Stomach smooth muscle (tissue), 2 donors: Measurements from ENCODE around the gene C6orf136.
A peak's percentile ranks its signal among the peaks of the same experiment; 100 is the strongest.

Experiments
- H3K27ac ChIP-seq: one replicate; pipeline ENCODE4 v1.7.0; 2013; ENCODE audit warnings: mild to moderate bottlenecking, low read length, inconsistent platforms
- H3K27me3 ChIP-seq, 2 donors: one replicate each; pipeline ENCODE4 v1.7.0; 2013; ENCODE audit warnings: low read length in 2 of 2; ENCODE audit not compliant: insufficient read depth in 2 of 2, control insufficient read depth in 1 of 2
- H3K36me3 ChIP-seq, 2 donors: one replicate each; pipeline ENCODE4 v1.7.0; 2013; ENCODE audit warnings: low read length in 2 of 2; ENCODE audit not compliant: control insufficient read depth in 2 of 2, insufficient read depth in 2 of 2
- H3K4me1 ChIP-seq: one replicate; pipeline ENCODE4 v1.7.0; 2013; ENCODE audit warnings: low read length; ENCODE audit not compliant: control insufficient read depth, insufficient read depth
- H3K4me3 ChIP-seq, 2 donors: one replicate each; pipeline ENCODE4 v1.7.0; 2013; ENCODE audit warnings: low read length in 2 of 2
- H3K9ac ChIP-seq, 2 donors: one replicate each; pipeline ENCODE4 v1.7.0; 2013; ENCODE audit warnings: low read length in 2 of 2, mild to moderate bottlenecking in 1 of 2
- H3K9me3 ChIP-seq, 2 donors: one replicate each; pipeline ENCODE4 v1.7.0; 2013; ENCODE audit warnings: low read length in 2 of 2; ENCODE audit not compliant: control insufficient read depth in 2 of 2
- donor health status: healthy.
- donor health status: Pancreatic carcinoma.

Gene C6orf136

GRCh38 chr6:30616811-30617564, 29.9 kb upstream of the C6orf136 start, which contains the start of gene PPP1R10:
Gene PPP1R10 (minus strand): TSS chr6:30617243. CDS start chr6:30609944, 7,299 bp downstream.
- Histone ChIP-seq H3K27ac (peak within 1 kb of the TSS; percentile 99), H3K4me1 (peaks cover 26% of the 10 kb centered on the region), H3K9ac (peak within 1 kb of the TSS; percentile 96 to 100), H3K27me3 (no peaks in the 10 kb centered on the region), H3K36me3 (peaks cover 19 to 23% of the 10 kb centered on the region in 2 donors), H3K9me3 (no peaks in the 10 kb centered on the region), H3K4me3 (peak within 1 kb of the TSS; percentile 78 to 94)

GRCh38 chr6:30617565-30618269, 29.2 kb upstream of the C6orf136 start, which contains the start of gene MRPS18B:
Gene MRPS18B (plus strand): TSS chr6:30617840. CDS start chr6:30617866, 26 bp downstream.
- Histone ChIP-seq H3K36me3 (peaks cover 23 to 26% of the 10 kb centered on the region in 2 donors), H3K27me3 (no peaks in the 10 kb centered on the region), H3K9ac (peak within 1 kb of the TSS; percentile 96 to 100), H3K9me3 (no peaks in the 10 kb centered on the region), H3K4me1 (peaks cover 24% of the 10 kb centered on the region), H3K27ac (peak within 1 kb of the TSS; percentile 99), H3K4me3 (peak within 1 kb of the TSS; percentile 78 to 94)

- peak overlapping the region; percentile 82 to 100 for H3K9ac ChIP-seq
- no peaks in the 10 kb centered on the region for H3K9me3 ChIP-seq
- H3K27me3 ChIP-seq: no peaks in the 10 kb centered on the region
- peak overlapping the region; percentile 99 for H3K27ac ChIP-seq
- peaks cover 19% of the 10 kb centered on the region for H3K4me1 ChIP-seq
- peaks cover 27 to 28% of the 10 kb centered on the region in 2 donors for H3K36me3 ChIP-seq
- H3K4me3 ChIP-seq: peak overlapping the region; percentile 78 to 94
These were observed 28.6 kb upstream of the C6orf136 start for GRCh38 chr6:30618270-30618797.

GRCh38 chr6:30619561-30619960, 27.4 kb upstream of the C6orf136 start:
- Histone ChIP-seq H3K4me3 (no peak overlapping the region), H3K4me1 (peaks cover 7% of the 10 kb centered on the region), H3K9ac (no peak overlapping the region), H3K27me3 (no peaks in the 10 kb centered on the region), H3K27ac (no peak overlapping the region), H3K9me3 (no peaks in the 10 kb centered on the region), H3K36me3 (peaks cover 32% of the 10 kb centered on the region in 2 donors)

DNA sequence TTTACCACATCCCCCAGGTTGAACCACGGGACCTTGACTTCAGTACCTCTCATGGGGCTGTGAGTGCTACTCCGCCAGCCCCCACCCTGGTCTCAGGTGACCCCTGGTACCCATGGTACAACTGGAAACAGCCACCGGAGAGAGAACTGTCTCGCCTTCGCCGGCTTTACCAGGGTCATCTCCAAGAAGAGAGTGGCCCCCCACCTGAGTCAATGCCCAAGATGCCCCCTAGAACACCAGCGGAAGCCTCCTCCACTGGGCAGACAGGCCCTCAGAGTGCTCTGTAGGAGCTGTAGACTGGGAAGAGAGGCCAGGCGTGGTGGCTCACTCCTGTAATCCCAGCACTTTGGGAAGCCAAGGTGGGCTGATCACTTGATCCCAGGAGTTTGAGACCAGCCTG, 21.4 kb upstream of the C6orf136 start:
- H3K27ac ChIP-seq: peak overlapping the region; percentile 97
- no peaks in the 10 kb centered on the region for H3K27me3 ChIP-seq
- H3K36me3 ChIP-seq: peaks cover 32 to 39% of the 10 kb centered on the region in 2 donors

GRCh38 chr6:30626484-30627366, 20.2 kb upstream of the C6orf136 start, which contains the start of gene ATAT1:
Gene ATAT1 (plus strand): TSS chr6:30626874.
- H3K4me3 ChIP-seq: peak within 1 kb of the TSS; percentile 74 to 88
- H3K27ac ChIP-seq: peak within 1 kb of the TSS; percentile 97
- H3K4me1 ChIP-seq: peaks cover 16% of the 10 kb centered on the region
- no peaks in the 10 kb centered on the region for H3K9me3 ChIP-seq
- peaks cover 30 to 35% of the 10 kb centered on the region in 2 donors for H3K36me3 ChIP-seq
- no peaks in the 10 kb centered on the region for H3K27me3 ChIP-seq
- peak within 1 kb of the TSS; percentile 93 to 97 for H3K9ac ChIP-seq

More for the DNA sequence above, 21.4 kb upstream of the C6orf136 start:
- no peak overlapping the region for H3K4me3 ChIP-seq
- no peak overlapping the region for H3K9ac ChIP-seq
- peaks cover 16% of the 10 kb centered on the region for H3K4me1 ChIP-seq
- no peaks in the 10 kb centered on the region for H3K9me3 ChIP-seq

- H3K27me3 ChIP-seq: no peaks in the 10 kb centered on the region
- H3K9ac ChIP-seq: no peak overlapping the region
- H3K27ac ChIP-seq: no peak overlapping the region
- H3K36me3 ChIP-seq: peaks cover 14 to 15% of the 10 kb centered on the region in 2 donors
- H3K4me3 ChIP-seq: no peak overlapping the region
- no peaks in the 10 kb centered on the region for H3K9me3 ChIP-seq
- no peaks in the 10 kb centered on the region for H3K4me1 ChIP-seq
These were observed 11.1 kb upstream of the C6orf136 start for GRCh38 chr6:30635834-30636233.

- peaks cover 15 to 18% of the 10 kb centered on the region in 2 donors for H3K36me3 ChIP-seq
- H3K27me3 ChIP-seq: no peaks in the 10 kb centered on the region
- no peak overlapping the region for H3K27ac ChIP-seq
- no peak overlapping the region for H3K9ac ChIP-seq
- no peak overlapping the region for H3K4me3 ChIP-seq
- no peaks in the 10 kb centered on the region for H3K9me3 ChIP-seq
- no peaks in the 10 kb centered on the region for H3K4me1 ChIP-seq
These were observed 6.5 kb upstream of the C6orf136 start for GRCh38 chr6:30640481-30640880.

DNA sequence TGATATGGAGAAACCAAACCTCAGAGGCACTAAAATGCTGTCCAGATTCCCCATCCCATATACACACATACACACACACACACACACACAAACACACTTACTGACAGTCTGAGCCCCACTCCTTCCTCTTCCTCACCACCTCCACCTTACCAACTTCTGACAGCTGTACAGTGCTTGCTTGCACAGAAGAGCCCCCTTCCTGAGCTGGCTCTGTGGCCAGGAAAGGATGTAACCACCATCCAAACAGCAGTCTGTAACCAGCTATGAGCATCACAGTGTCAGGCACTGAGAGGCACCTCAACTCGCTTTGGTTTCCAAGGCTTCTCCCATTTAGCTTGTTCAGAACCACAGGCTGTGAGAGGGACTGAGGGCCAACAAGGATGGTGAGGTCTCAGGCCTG, 5.9 kb upstream of the C6orf136 start:
- no peaks in the 10 kb centered on the region for H3K4me1 ChIP-seq
- H3K27ac ChIP-seq: no peak overlapping the region
- no peak overlapping the region for H3K4me3 ChIP-seq
- no peaks in the 10 kb centered on the region for H3K9me3 ChIP-seq
- no peaks in the 10 kb centered on the region for H3K27me3 ChIP-seq
- no peak overlapping the region for H3K9ac ChIP-seq
- H3K36me3 ChIP-seq: peaks cover 15 to 18% of the 10 kb centered on the region in 2 donors

DNA sequence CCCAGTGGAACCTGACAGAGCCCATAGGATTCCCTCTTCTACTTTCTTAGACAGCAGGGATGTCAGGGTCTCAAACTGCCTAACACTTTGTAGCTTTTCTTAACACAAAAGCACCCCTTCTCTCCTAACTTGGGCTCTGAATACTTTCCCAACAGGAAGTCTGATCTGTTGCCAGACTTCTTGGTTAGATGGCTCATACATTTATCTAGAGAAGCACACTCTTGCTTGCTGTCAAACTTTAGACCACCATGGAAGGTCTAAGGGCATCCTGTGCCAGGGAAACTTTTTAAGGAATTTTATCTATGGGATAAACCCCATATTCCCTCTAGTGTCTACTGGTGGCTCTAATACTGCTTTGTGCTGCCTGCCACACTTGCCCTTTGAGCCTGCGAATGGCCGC, 3.3 kb upstream of the C6orf136 start:
- H3K9ac ChIP-seq: no peak overlapping the region
- no peaks in the 10 kb centered on the region for H3K27me3 ChIP-seq
- H3K4me3 ChIP-seq: no peak overlapping the region
- peaks cover 12% of the 10 kb centered on the region for H3K4me1 ChIP-seq
- H3K36me3 ChIP-seq: peaks cover 15 to 18% of the 10 kb centered on the region in 2 donors
- no peak overlapping the region for H3K27ac ChIP-seq
- H3K9me3 ChIP-seq: no peaks in the 10 kb centered on the region
